ENCODE data around the gene STAU1. TPM values are rescaled to one million over a fixed set of nuclear protein-coding genes. Genes with fewer than 3 reads are reported as not detected.
A peak's percentile ranks its signal among the peaks of the same experiment; 100 is the strongest.

Gene STAU1
- total and polyA plus RNA-seq, 2 experiments from 2014 or later, result 62.6 to 70.1 TPM

DNA sequence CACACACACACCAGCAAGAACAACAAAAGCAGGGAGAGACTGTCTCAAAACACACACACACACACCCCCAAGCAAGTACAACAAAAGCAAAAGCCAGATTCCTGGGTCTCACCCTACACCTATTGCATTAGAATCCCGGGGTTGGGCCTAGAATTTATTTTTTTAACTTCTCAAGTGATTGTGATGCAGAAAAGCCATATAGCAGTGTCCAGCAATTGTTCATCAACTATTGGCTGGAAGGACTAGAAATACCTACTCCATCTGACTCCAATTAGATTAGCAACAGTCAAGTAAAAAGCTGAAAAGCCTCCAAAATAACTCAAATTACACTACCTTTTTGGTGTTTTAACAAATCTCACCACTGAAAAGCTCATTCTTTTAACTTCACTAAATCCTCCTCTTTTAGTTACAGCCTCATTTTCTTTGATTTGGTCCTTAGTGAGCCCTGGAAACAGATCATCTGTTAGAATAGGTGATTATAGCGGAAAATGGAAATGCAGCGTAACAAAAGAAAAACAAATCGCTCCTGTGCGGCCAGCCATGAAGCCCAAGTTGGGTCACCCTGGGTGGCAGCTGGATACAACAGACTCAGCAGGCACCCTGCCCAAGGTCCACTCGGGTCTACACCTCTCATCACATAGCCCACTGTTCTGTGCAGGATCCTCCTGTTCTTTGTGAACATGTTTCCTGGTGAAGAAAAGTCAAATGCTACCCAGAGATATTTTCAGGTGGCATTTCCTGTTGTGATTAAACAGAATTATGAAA lies 38.7 kb downstream of the STAU1 start:
- Histone ChIP-seq H3K27ac (no peak overlapping the region), H3K9me3 (ENCODE audit: low read depth) (no peaks in the 10 kb centered on the region), H3K4me3 (no peak overlapping the region), H3K27me3 (no peaks in the 10 kb centered on the region), H3K4me1 (ENCODE audit: low read depth) (no peaks in the 10 kb centered on the region), H3K36me3 (peaks cover 14% of the 10 kb centered on the region)
- DNase-seq (ENCODE audit: low read depth in 1 of 2, low spot score in 1 of 2), result no peak
- no peak for TF ChIP-seq CTCF (IDR thresholded peaks at IDR 0.05; ENCODE audit: low read depth, low read length)

DNA sequence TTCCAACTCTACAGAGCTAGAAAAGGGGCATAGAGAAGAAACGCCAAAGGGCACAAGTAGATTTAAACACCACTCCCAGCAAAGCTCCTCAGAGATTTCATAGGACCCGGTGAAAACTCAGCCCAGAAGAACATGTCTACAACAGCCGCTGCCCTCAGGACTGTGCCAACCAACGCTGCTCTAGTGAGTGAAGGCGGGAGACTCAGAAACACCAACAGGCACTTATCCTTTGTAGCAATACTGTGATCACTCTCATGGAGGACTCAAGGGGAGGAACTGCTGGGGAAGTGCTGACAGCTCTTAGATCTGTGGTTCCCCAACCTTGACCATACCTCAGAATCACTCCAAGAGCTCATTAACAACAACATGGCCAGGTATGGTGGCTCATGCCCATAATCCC lies 39.5 kb downstream of the STAU1 start:
- no peak overlapping the region for H3K4me3 ChIP-seq
- H3K4me1 ChIP-seq (ENCODE audit: low read depth), result no peaks in the 10 kb centered on the region
- no peaks in the 10 kb centered on the region for H3K9me3 ChIP-seq (ENCODE audit: low read depth)
- H3K27ac ChIP-seq, result peak overlapping the region; percentile 16
- H3K27me3 ChIP-seq, result no peaks in the 10 kb centered on the region
- DNase-seq (ENCODE audit: low read depth in 1 of 2, low spot score in 1 of 2), result peak in 1 of 2 donors; percentile 30
- H3K36me3 ChIP-seq, result peaks cover 14% of the 10 kb centered on the region
- no peak for TF ChIP-seq CTCF (IDR thresholded peaks at IDR 0.05; ENCODE audit: low read depth, low read length)

GRCh38 chr20:49147296-49147695 lies 40.8 kb downstream of the STAU1 start:
- no peak overlapping the region for H3K27ac ChIP-seq
- peaks cover 17% of the 10 kb centered on the region for H3K36me3 ChIP-seq
- no peaks in the 10 kb centered on the region for H3K27me3 ChIP-seq
- H3K9me3 ChIP-seq (ENCODE audit: low read depth), result no peaks in the 10 kb centered on the region
- no peak overlapping the region for H3K4me3 ChIP-seq
- DNase-seq (ENCODE audit: low read depth in 1 of 2, low spot score in 1 of 2), result no peak
- no peak for TF ChIP-seq CTCF (IDR thresholded peaks at IDR 0.05; ENCODE audit: low read depth, low read length)
- no peaks in the 10 kb centered on the region for H3K4me1 ChIP-seq (ENCODE audit: low read depth)

GRCh38 chr20:49146442-49147225 lies 41.5 kb downstream of the STAU1 start:
- no peak for DNase-seq (ENCODE audit: low read depth in 1 of 2, low spot score in 1 of 2)
- Histone ChIP-seq H3K4me1 (ENCODE audit: low read depth) (no peaks in the 10 kb centered on the region), H3K36me3 (peaks cover 17% of the 10 kb centered on the region), H3K27me3 (no peaks in the 10 kb centered on the region), H3K9me3 (ENCODE audit: low read depth) (no peaks in the 10 kb centered on the region), H3K4me3 (no peak overlapping the region), H3K27ac (no peak overlapping the region)
- no peak for TF ChIP-seq CTCF (IDR thresholded peaks at IDR 0.05; ENCODE audit: low read depth, low read length)

DNA sequence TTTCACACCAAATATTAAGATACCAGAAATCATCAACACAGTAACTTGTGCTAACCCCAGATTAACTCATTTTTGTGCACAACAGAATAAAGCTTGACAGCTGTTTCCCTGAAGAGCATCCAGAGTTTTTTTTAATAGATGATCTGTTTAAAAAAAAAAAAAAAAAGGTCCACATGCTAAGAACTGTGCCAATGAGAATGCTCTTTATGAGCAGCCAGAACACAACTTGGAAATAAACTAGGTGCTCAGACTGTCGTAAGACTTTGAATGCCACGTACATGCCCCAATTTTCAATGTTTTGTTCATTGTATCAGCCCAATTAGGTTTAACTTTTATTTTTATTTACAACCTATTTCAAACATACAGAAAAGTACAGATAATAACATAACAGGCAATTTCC lies 47.3 kb downstream of the STAU1 start:
- DNase-seq (ENCODE audit: low read depth in 1 of 2, low spot score in 1 of 2), result no peak
- H3K36me3 ChIP-seq, result peaks cover 8% of the 10 kb centered on the region
- TF ChIP-seq CTCF (IDR thresholded peaks at IDR 0.05; ENCODE audit: low read depth, low read length), result no peak
- H3K4me3 ChIP-seq, result no peak overlapping the region
- H3K27me3 ChIP-seq, result no peaks in the 10 kb centered on the region
- H3K4me1 ChIP-seq (ENCODE audit: low read depth), result no peaks in the 10 kb centered on the region
- H3K9me3 ChIP-seq (ENCODE audit: low read depth), result no peaks in the 10 kb centered on the region
- no peak overlapping the region for H3K27ac ChIP-seq

All from cardiac muscle cell (in vitro differentiated cells and primary cell).